Limb (tissue), 2 donors: ENCODE results near the gene NOC2L.

ENCODE experiments used
- DNase-seq, 2 donors: peaks; one replicate each; pipeline ENCODE4 v3.0.0-alpha.2; 2016; ENCODE audit errors: extremely low spot score in 2 of 2

Gene NOC2L

DNA sequence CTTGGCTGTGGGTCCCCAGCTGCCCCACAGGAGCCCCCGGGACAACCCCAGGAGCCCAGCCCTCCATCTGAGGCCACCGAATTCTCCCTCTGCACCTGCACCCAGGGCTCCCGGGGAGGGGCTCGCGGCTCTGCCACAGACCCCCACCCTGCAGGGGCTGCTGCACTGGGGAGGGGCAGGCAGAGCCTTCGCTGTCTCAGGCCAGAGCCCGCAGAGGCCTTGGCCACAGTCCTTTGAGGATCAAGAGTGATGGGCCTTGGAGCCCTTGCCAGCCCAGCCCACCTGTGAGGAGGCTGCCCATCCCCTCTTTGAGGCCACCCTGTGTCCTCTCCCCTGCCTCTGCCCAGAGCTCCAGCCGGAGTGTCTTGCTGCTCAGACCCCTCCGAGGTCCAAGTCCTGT is 16.3 kb upstream of the NOC2L start:
- DNase-seq, result peak in 1 of 2 donors; percentile 29

GRCh38 chr1:974687-975328 is 15.8 kb upstream of the NOC2L start:
- DNase-seq, result peak in 1 of 2 donors; percentile 33

GRCh38 chr1:974293-974640 is 15.2 kb upstream of the NOC2L start:
- no peak for DNase-seq

DNA sequence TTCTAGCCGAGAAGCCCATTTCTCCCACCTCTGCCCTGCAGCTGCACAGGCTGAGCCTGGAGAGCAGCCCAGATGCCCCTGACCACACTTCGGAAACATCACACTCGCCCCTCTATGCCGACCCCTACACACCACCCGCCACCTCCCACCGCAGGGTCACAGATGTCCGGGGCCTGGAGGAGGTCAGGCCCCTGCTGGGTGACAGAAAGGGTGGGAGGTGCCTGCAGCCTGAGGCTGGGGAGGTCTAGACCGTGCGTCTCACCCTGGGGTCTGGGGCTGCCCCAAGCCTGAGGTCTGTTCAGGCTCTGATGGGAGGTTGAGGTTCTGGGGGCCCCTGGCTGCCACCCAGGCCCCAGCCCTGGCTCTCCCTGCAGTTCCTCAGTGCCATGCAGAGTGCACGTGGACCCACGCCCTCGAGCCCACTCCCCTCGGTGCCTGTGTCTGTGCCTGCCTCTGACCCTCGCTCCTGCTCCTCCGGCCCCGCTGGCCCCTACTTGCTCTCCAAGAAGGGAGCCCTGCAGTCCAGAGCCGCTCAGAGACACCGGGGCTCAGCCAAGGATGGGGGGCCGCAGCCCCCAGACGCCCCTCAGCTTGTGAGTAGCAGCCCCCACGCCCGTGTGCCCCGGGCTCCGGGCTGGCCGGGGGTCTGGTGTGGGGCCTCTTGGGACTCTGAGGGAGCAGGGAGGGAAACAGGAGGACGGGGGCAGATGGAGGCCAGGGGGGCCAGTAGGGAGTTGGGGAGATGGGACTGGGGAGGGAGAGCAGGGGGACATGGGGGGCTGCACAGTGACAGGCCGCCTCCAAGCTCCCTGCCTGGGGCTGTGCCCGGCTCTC is 14.6 kb upstream of the NOC2L start:
- DNase-seq, result no peak

DNA sequence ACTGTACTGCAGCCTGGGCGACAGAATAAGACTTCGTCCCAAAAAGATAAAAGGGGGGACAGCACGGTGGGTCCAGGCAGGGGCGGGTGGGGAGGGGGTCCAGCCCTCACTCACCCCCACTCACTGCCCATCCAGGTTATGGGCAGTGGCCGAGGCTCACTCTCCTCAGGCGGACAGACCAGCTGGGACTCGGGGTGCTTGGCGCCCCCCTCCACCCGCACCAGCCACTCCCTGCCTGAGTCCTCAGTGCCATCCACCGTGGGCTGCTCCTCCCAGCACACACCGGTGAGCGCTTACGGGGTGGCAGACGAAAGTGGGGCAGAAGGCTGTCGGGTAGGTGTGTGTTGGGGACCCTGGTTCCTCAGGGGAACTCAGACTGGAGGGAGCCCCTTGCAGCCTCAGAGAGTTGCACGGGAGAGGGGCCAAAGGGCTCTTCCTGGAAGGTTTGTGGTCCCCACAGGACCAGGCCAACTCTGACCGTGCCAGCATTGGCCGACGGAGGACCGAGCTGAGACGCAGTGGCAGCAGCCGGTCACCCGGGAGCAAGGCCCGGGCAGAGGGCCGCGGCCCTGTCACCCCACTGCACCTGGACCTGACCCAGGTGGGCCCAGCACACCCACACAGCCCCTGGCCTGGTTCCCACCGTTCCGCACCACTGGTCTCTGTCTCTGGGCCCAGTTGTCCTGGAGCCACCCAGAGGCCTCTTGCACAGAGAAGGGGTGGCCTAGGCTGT is 13.8 kb upstream of the NOC2L start:
- no peak for DNase-seq

GRCh38 chr1:971751-972506 is 12.9 kb upstream of the NOC2L start:
- DNase-seq, result no peak

DNA sequence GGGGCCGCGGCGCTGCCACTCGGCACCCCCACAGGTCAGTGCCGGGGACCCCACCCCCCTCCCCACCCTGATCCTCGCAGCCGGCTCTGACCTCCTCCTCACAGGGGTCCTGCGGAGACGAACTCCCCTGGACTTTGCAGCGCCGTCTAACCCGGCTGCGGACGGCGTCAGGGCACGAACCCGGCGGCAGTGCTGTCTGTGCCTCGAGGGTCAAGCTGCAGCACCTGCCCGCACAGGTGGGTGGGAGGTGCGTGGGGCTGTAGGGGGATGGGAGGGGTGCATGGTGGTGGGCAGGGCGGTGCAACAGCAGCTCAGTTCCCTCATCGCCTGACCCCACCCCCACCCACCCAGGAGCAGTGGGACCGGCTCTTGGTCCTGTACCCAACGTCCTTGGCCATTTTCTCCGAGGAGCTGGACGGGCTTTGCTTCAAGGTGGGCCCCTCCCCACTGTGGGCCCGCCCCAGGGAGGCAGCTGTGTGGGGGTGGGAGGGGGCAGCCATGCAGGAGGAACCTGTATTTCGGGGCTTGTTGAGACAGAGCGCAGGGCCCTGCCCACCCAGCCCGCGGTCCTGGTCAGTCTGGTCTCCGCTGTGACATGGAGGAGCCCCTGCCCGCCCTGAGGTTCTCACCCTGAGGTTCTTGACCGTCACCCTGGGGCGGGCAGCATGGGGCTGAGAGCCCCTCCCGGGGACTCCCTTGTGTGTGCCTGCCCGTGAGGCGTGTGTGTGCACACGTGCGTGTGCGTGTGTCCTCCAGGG is 12.1 kb upstream of the NOC2L start:
- no peak for DNase-seq

DNA sequence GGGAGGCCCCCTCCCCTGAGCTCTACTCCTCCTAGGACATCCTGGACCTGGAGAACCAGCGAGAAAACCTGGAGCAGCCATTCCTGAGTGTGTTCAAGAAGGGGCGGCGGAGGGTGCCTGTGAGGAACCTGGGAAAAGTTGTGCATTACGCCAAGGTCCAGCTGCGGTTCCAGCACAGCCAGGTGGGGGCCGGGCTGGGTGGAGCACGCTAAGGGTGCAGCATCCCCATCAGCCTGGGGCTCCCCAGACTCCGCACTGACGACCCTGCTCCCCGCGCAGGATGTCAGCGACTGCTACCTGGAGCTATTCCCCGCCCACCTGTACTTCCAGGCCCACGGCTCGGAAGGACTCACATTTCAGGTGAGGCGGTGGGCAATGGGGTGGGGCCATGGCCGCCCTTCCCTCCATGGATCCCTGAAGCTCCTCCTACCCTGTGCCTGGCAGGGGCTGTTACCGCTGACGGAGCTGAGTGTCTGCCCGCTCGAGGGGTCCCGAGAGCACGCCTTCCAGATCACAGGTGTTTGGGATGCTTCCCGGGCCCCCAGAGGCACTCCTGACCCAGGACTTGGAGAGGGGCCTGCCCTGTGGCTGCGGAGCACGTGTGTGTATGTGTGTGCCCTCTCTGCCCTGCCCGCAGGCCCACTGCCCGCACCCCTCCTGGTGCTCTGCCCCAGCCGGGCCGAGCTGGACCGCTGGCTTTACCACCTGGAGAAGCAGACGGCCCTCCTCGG is 11.4 kb upstream of the NOC2L start:
- no peak for DNase-seq

DNA sequence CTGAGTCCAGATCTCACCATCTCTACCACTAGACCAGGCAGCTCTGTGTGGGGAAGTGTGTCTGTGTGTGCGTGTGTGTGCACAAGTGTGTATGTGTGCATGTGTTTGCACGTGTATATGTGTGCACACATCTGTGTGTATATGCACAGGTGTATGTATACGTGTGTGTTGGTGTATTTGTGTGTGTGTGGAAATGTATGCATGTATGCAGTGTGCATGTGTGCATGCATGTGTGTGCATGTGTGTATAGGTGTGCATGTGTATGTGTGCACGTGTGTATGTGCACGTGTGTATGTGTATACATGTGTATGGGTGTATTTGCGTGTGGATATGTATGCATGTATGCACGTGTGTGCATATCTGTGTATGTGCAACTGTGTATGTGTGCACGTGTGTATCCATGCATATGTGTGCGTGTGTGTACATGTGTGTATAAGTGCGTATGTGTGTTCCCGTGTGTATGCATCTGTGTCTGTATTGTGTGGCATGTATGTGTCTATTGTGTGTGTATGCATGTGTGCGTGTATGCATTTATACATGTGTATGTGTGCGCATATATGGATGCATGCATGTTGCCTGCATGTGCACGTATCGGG is 10.3 kb upstream of the NOC2L start:
- no peak for DNase-seq

DNA sequence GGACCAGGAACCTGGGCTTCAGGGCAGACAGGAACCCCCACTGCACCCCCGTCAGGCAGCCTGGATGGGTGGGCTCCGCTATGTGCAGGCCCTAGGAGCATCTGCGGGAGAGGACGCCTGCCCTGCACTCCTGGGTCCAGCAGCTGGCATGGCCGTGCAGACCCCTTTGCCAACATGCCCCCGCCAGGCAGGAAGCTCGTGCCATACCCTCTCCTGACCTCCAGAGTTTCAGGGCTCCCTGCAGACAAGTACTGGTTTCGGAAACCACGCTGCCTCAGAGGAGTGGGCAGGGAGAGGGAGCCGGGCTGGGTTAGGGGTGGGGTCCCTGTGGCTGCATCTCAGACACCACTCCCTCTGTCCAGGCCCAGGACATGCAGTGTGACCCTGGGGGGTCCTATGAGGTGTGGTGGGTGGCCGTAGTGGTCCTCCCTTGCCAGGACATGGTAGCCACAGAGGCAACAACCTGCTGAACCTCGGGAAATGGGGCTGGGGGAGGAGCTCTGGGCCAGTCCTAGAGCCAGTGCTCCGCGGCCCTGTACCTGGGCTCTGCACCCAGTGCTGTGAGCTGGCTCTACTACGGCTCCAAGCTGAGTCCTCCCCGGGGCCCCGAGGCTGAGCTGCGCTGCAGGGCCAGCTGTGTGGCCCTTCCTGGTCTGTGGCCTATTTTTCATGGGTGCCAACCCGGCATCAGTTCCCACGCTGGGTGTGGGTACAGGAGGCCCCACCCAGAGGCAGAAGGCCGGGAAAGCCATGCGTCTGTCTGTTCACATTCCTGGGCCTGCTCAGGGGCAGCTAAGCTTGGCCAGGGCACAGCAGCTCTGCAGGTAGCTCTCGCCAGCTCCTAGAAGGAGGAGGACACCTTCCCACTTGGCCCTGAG is 8.6 kb upstream of the NOC2L start:
- DNase-seq, result no peak

GRCh38 chr1:966704-967300 is 7.7 kb upstream of the NOC2L start:
- DNase-seq, result no peak

GRCh38 chr1:966135-966703 is 7.2 kb upstream of the NOC2L start, which contains the start of gene PLEKHN1:
Gene PLEKHN1 (plus strand): TSS chr1:966482. CDS start chr1:966532, 50 bp downstream.
- no peak for DNase-seq

GRCh38 chr1:965526-966134 is 6.6 kb upstream of the NOC2L start:
- no peak for DNase-seq

- DNase-seq, result no peak
Measured at GRCh38 chr1:964691-965525, 5.9 kb upstream of the NOC2L start.

- DNase-seq, result no peak
Measured at GRCh38 chr1:963746-964525, 4.9 kb upstream of the NOC2L start.

GRCh38 chr1:963301-963651 is 4.2 kb upstream of the NOC2L start:
- DNase-seq, result no peak
